A673 (cell line): ENCODE results near the gene ATP2A3. TPM values are rescaled to one million over a fixed set of nuclear protein-coding genes. Genes with fewer than 3 reads are reported as not detected.

ENCODE experiments used
- BruUV-seq: library from RNA; stranded (reverse); fragments of 400-500 nt; replicated peaks from 2 replicates; lab custom pipeline; 2021; lab: Mats Ljungman, UMichigan
- CTCF ChIA-PET: fragments of 300-600 bp; sonication (Branson Sonifier 250); formaldehyde crosslinking; loops from one replicate; lab custom pipeline; 2022; ENCODE audit warnings: antibody characterized with exemption; lab: Charles Lee
- POLR2A ChIA-PET: fragments of 300-600 bp; sonication (Branson Sonifier 250); formaldehyde crosslinking; loops from one replicate; lab custom pipeline; 2022; ENCODE audit warnings: antibody characterized with exemption; ENCODE audit not compliant: low non-redundant PET; lab: Charles Lee
- DNase-seq: peaks from one replicate; pipeline ENCODE4 v3.0.0-alpha.2; 2015; ENCODE audit warnings: low spot score
- H3K27ac ChIP-seq: fragments of 200-600 bp; sonication (generic); 2 replicates; pipeline ENCODE4 v1.5.1; 2016; ENCODE audit warnings: mixed run types, low read depth, mild to moderate bottlenecking, mixed read lengths, antibody characterized with exemption, low read length; ENCODE audit not compliant: poor library complexity, severe bottlenecking
- H3K27me3 ChIP-seq: fragments of 200-600 bp; sonication (generic); replicated peaks from 2 replicates; pipeline ENCODE4 v1.6.1; 2017; ENCODE audit warnings: mixed run types, low read depth, mild to moderate bottlenecking, mixed read lengths, antibody characterized with exemption, low read length; ENCODE audit not compliant: insufficient read depth, poor library complexity
- H3K36me3 ChIP-seq: fragments of 200-600 bp; sonication (generic); 2 replicates; pipeline ENCODE4 v1.6.1; 2016; ENCODE audit warnings: mixed run types, mild to moderate bottlenecking, mixed read lengths, antibody characterized with exemption, low read length; ENCODE audit not compliant: insufficient read depth, poor library complexity, severe bottlenecking
- H3K4me1 ChIP-seq: fragments of 200-600 bp; sonication (generic); 2 replicates; pipeline ENCODE4 v1.6.1; 2017; ENCODE audit warnings: mixed run types, mild to moderate bottlenecking, mixed read lengths, antibody characterized with exemption, low read length; ENCODE audit not compliant: insufficient read depth, poor library complexity, severe bottlenecking
- H3K4me3 ChIP-seq: fragments of 200-600 bp; sonication (generic); 2 replicates; pipeline ENCODE4 v1.5.1; 2016; ENCODE audit warnings: low read depth, mixed run types, mild to moderate bottlenecking, mixed read lengths, low read length; ENCODE audit not compliant: poor library complexity, severe bottlenecking
- H3K9me3 ChIP-seq: fragments of 200-600 bp; sonication (generic); 2 replicates; pipeline ENCODE4 v1.6.1; 2016; ENCODE audit warnings: mixed run types, low read depth, mild to moderate bottlenecking, mixed read lengths, antibody characterized with exemption, low read length; ENCODE audit not compliant: poor library complexity, severe bottlenecking
- EZH2 ChIP-seq: fragments of 200-600 bp; sonication (generic); IDR thresholded peaks from 2 replicates; pipeline ENCODE4 v1.6.1; 2017; ENCODE audit warnings: borderline replicate concordance, low read depth, mild to moderate bottlenecking, mixed read lengths, antibody characterized with exemption, low read length; ENCODE audit not compliant: poor library complexity, severe bottlenecking
- intact Hi-C: fragments of 100-400 bp; cut with micrococcal nuclease; formaldehyde crosslinking; loops from one replicate; pipeline ENCODE4 v1.10.0; 2022; ENCODE audit not compliant: unreplicated experiment
- total RNA-seq: library from RNA; stranded (reverse); gene quantifications from 2 replicates; pipeline ENCODE4 v1.2.3, GENCODE V29; 2021
- TF ChIP-seq, protein P1 (sequence below): fragments of 300-800, 200-600 bp; sonication (generic); conservative IDR thresholded peaks from 2 replicates; pipeline ENCODE4 v1.5.1; 2017; ENCODE audit warnings: low read depth, mild to moderate bottlenecking, antibody characterized with exemption, low read length, moderate library complexity, mixed read lengths

The ATP2A3 gene
- total RNA-seq, 1 experiment from 2014 or later: 0.17 TPM

DNA sequence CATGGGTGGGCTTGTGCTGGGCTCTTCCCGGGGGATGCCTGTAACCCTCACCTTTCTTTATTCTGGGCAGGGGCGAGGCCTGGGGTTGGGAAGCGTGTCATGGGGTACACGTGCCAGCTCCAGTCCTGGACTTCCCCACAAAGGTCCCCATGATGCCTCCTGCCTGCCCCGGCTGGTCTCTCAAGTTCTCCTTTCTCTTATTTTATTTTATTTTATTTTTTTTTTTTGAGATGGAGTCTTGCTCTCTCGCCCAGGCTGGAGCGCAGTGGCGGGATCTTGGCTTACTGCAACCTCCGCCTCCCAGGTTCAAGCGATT, 8.6 kb downstream of the ATP2A3 start:
- DNase-seq: no peak
- no peak for TF ChIP-seq EZH2
- TF ChIP-seq, protein P1, sequence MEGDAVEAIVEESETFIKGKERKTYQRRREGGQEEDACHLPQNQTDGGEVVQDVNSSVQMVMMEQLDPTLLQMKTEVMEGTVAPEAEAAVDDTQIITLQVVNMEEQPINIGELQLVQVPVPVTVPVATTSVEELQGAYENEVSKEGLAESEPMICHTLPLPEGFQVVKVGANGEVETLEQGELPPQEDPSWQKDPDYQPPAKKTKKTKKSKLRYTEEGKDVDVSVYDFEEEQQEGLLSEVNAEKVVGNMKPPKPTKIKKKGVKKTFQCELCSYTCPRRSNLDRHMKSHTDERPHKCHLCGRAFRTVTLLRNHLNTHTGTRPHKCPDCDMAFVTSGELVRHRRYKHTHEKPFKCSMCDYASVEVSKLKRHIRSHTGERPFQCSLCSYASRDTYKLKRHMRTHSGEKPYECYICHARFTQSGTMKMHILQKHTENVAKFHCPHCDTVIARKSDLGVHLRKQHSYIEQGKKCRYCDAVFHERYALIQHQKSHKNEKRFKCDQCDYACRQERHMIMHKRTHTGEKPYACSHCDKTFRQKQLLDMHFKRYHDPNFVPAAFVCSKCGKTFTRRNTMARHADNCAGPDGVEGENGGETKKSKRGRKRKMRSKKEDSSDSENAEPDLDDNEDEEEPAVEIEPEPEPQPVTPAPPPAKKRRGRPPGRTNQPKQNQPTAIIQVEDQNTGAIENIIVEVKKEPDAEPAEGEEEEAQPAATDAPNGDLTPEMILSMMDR: no peak
- ChIA-PET POLR2A (no interaction called here), CTCF (no interaction called here)
- Histone ChIP-seq H3K4me3 (no peak overlapping the region), H3K36me3 (no peaks in the 10 kb centered on the region), H3K9me3 (no peaks in the 10 kb centered on the region), H3K27me3 (no peaks in the 10 kb centered on the region), H3K4me1 (no peaks in the 10 kb centered on the region), H3K27ac (no peak overlapping the region)
- intact Hi-C loops: no loop called here
- BruUV-seq: no TSS peak

DNA sequence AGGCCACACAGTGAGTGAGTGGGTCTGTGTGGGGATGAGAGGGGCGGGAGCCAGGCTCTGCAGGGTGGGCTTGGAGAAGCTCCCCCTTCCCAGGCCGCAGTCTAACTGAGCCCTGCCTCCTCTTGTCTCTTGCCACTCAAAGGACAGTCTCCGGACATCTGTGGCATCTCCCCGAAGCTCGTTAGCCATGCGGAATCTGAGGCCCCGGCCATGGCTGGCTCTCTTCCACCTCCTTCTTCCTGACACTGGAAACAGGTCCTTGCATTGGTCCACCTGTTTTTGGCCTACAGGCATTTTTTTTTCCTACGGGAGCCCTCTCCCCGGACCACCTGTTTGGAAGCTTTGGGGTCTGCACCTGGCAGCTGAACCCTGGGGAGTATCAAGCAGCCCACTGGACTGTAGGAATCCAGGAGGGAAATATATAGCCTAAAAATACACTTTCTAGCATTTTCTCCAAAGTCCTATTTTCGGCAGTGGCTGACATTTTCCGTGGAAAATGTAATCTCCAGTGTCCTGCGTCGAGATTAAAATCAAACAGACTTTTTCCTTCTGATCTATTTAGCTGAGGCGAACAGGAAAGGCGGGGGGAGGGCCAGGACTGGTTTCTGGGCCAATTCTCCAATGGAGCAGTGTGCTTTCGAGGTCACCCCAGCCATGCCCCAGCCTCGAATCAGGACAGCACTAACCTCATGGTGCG, 9.1 kb downstream of the ATP2A3 start:
- TF ChIP-seq, protein P1: no peak
- no peak for TF ChIP-seq EZH2
- Histone ChIP-seq H3K4me1 (no peaks in the 10 kb centered on the region), H3K27ac (no peak overlapping the region), H3K4me3 (no peak overlapping the region), H3K9me3 (no peaks in the 10 kb centered on the region), H3K27me3 (no peaks in the 10 kb centered on the region), H3K36me3 (no peaks in the 10 kb centered on the region)
- ChIA-PET POLR2A (no interaction called here), CTCF (no interaction called here)
- intact Hi-C loops: no loop called here
- no TSS peak for BruUV-seq
- no peak for DNase-seq

DNA sequence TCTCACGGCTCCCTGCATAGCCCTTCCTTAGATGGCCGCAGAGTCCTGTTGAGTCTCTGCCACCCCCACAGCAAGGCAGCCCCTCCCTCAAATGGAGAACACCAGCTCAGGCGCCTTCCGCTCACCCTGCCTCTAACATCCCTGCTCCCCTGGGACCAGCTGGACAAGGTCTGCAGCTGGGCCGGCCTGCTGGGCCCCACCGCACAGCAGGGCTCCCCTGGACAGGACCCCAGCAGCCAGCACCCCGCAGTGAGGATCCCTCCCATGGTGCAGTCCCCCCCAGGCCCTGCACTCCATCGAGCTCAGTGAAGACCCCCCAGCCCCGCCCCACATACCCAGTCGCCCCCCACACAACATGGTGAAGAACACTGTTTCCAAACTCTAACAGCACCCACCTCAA, 10.2 kb downstream of the ATP2A3 start:
- no peak for DNase-seq
- no peak for TF ChIP-seq EZH2
- TF ChIP-seq, protein P1: no peak
- Histone ChIP-seq H3K27ac (no peak overlapping the region), H3K4me1 (no peaks in the 10 kb centered on the region), H3K27me3 (no peaks in the 10 kb centered on the region), H3K9me3 (no peaks in the 10 kb centered on the region), H3K36me3 (no peaks in the 10 kb centered on the region), H3K4me3 (no peak overlapping the region)
- intact Hi-C loops: no loop called here
- BruUV-seq: no TSS peak
- POLR2A ChIA-PET: no interaction called here
- CTCF ChIA-PET: no interaction called here
